ENCODE data around the gene CDK11B. TPM values are rescaled to one million over a fixed set of nuclear protein-coding genes. Genes with fewer than 3 reads are reported as not detected.

CDK11B gene
- total RNA-seq, 2 donors from 2014 or later = 31.8 to 44.7 TPM

DNA sequence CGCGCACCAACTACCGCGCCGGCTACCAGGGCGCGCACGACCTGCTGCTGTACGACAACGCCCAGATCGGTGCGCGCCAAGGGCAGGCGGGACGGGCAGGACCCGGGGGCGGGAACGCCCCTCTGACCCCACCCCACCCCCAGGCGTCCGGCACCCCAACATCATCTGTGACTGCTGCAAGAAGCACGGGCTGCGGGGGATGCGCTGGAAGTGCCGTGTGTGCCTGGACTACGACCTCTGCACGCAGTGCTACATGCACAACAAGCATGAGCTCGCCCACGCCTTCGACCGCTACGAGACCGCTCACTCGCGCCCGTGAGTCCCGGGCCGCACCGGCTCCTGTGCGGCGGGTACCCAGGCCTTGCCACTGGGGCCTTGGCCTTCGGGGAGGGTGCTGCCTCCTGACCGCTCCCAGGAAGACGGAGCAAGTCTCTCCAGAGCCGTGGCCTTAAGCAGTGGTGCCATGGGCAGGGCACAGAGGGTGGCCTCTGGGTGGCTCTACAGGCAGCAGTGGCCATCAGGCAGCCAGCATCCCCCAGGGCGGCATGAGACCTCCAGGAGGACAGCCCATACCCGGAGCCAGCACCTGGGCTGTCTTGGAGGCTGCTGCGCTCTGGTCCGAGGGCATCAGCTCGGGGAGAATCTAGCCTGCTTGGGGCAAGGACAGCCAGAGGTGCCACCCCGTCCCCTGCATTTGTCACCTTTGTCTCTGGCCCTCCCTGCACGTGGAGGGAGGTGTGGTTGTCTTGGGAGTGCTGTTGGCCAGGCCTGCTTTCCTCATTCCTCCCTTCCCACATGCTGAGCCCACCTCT, 35.0 kb downstream of the CDK11B start:
- Histone ChIP-seq H3K9me3 (no peaks in the 10 kb centered on the region), H3K4me3 (no peak overlapping the region), H3K4me1 (peaks cover 5% of the 10 kb centered on the region), H3K36me3 (no peaks in the 10 kb centered on the region), H3K27ac (no peak overlapping the region), H3K9ac (ENCODE audit: low read depth in 2 of 2, low read length in 2 of 2) (no peak overlapping the region), H3K27me3 (no peaks in the 10 kb centered on the region)
- TF ChIP-seq, protein P1, sequence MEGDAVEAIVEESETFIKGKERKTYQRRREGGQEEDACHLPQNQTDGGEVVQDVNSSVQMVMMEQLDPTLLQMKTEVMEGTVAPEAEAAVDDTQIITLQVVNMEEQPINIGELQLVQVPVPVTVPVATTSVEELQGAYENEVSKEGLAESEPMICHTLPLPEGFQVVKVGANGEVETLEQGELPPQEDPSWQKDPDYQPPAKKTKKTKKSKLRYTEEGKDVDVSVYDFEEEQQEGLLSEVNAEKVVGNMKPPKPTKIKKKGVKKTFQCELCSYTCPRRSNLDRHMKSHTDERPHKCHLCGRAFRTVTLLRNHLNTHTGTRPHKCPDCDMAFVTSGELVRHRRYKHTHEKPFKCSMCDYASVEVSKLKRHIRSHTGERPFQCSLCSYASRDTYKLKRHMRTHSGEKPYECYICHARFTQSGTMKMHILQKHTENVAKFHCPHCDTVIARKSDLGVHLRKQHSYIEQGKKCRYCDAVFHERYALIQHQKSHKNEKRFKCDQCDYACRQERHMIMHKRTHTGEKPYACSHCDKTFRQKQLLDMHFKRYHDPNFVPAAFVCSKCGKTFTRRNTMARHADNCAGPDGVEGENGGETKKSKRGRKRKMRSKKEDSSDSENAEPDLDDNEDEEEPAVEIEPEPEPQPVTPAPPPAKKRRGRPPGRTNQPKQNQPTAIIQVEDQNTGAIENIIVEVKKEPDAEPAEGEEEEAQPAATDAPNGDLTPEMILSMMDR (IDR thresholded peaks at IDR 0.05) = no peak
- DNase-seq = no peak
- intact Hi-C loops (cut with DNase I) = no loop called here

DNA sequence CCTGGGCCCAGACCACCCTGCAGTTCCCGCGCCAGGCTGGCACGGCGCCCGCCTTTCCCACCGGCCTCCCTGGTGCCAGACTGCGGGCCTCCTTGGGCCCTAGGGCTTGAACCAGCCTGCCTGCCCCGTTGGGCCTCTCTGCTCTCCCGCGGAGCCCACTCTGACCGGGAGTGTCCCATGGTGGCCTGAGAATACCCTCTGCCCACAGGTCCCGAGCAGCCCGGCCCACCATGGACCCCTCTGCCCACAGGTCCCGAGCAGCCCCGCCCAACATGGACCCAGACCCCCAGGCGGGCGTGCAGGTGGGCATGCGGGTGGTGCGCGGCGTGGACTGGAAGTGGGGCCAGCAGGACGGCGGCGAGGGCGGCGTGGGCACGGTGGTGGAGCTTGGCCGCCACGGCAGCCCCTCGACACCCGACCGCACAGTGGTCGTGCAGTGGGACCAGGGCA, 35.6 kb downstream of the CDK11B start:
- no peaks in the 10 kb centered on the region for H3K36me3 ChIP-seq
- no peak overlapping the region for H3K9ac ChIP-seq (ENCODE audit: low read depth in 2 of 2, low read length in 2 of 2)
- no peak for DNase-seq
- no peak overlapping the region for H3K4me3 ChIP-seq
- H3K27ac ChIP-seq = no peak overlapping the region
- TF ChIP-seq, protein P1 (IDR thresholded peaks at IDR 0.05) = no peak
- intact Hi-C loops (cut with DNase I) = no loop called here
- H3K27me3 ChIP-seq = no peaks in the 10 kb centered on the region
- peaks cover 5% of the 10 kb centered on the region for H3K4me1 ChIP-seq
- H3K9me3 ChIP-seq = no peaks in the 10 kb centered on the region

DNA sequence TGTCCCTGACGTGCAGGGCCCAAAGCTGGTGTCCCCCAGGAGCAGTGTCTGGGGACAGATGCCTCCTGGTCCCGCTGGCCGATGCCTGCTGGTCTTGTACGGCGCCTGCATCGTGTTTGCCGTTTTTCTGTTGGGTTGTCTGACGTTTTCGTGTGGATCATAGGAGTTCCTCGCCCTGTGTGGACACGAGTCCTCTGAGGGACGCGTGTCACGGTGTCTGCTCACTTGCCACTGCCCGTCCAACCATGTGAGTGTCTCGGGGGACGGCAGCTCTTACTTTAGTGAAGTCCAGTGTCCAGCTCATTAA, 36.1 kb downstream of the CDK11B start:
- Histone ChIP-seq H3K4me1 (peaks cover 5% of the 10 kb centered on the region), H3K9ac (ENCODE audit: low read depth in 2 of 2, low read length in 2 of 2) (no peak overlapping the region), H3K27ac (no peak overlapping the region), H3K27me3 (no peaks in the 10 kb centered on the region), H3K9me3 (no peaks in the 10 kb centered on the region), H3K36me3 (no peaks in the 10 kb centered on the region), H3K4me3 (no peak overlapping the region)
- DNase-seq = no peak
- TF ChIP-seq, protein P1 (IDR thresholded peaks at IDR 0.05) = no peak
- intact Hi-C loops (cut with DNase I) = no loop called here

DNA sequence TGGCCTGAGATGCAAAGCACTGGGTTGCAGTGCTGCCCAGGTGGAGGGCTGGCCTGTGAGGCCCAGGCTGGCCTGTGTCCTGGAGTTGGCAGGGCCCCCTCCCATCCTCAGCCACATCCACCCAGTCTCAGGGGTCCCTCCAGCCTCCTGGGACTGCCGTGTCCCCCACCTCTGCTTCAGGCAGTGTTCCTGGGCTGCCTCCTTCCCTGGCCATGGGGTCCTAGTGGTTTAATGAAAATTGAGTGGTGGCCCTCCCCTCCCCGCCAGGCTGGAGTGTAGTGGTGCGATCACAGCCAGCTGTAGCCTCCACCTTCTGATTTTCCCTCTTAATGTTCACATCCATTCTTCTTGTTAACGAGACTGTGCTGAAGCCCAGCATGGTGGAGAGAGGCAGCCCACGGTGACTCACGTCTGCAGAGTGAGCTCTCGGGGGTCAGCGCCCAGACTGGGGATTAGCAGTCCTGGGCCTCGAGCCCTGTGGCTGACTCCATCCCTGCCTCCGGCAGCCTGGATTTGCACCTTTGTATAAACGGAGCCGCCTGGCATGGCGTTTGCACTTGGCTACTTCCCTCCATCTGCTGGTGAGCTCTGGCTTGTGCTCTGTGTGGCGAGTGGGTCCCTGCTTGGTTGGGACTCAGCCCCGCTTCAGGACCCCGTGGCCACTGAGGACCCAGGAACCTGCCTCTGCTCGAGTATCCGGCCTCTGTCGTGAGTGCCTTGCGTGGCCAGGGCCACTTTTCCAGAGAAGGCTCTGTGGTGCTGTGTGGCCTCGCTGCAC, 36.6 kb downstream of the CDK11B start:
- H3K36me3 ChIP-seq = no peaks in the 10 kb centered on the region

More for the DNA sequence above, 36.6 kb downstream of the CDK11B start:
- Histone ChIP-seq H3K4me1 (peaks cover 4% of the 10 kb centered on the region), H3K27me3 (no peaks in the 10 kb centered on the region), H3K4me3 (no peak overlapping the region), H3K9ac (ENCODE audit: low read depth in 2 of 2, low read length in 2 of 2) (no peak overlapping the region), H3K9me3 (no peaks in the 10 kb centered on the region), H3K27ac (no peak overlapping the region)
- TF ChIP-seq, protein P1 (IDR thresholded peaks at IDR 0.05) = no peak
- no peak for DNase-seq
- intact Hi-C loops (cut with DNase I) = no loop called here

Data from colonic mucosa (tissue), 4 donors.